GM21576 (cell line): Measurements from ENCODE around the gene KRT222.

Source experiments
- ATAC-seq: cut with Tn5 transposase; IDR thresholded peaks from one replicate; pipeline ENCODE4 v1.9.1; 2021; ENCODE audit warnings: mild to moderate bottlenecking, moderate library complexity; ENCODE audit not compliant: unreplicated experiment

Gene KRT222

GRCh38 chr17:40615841-40616476 lies 49.0 kb downstream of the KRT222 start:
- ATAC-seq = no peak

- ATAC-seq = peak; percentile 54
Observed at GRCh38 chr17:40615068-40615840, 49.7 kb downstream of the KRT222 start.

GRCh38 chr17:40614431-40615067 lies 50.4 kb downstream of the KRT222 start:
- peak; percentile 16 for ATAC-seq

- ATAC-seq = no peak
Observed at GRCh38 chr17:40613467-40614154, 51.4 kb downstream of the KRT222 start.

GRCh38 chr17:40612599-40613244 lies 52.3 kb downstream of the KRT222 start:
- no peak for ATAC-seq

GRCh38 chr17:40611840-40612474 lies 53.0 kb downstream of the KRT222 start:
- no peak for ATAC-seq

GRCh38 chr17:40610359-40610758 lies 54.6 kb downstream of the KRT222 start:
- ATAC-seq = no peak

GRCh38 chr17:40608061-40608581 lies 56.9 kb downstream of the KRT222 start:
- no peak for ATAC-seq

- no peak for ATAC-seq
Observed at GRCh38 chr17:40607641-40608040, 57.3 kb downstream of the KRT222 start.

- no peak for ATAC-seq
Observed at GRCh38 chr17:40606548-40607353, 58.2 kb downstream of the KRT222 start.

GRCh38 chr17:40605306-40605705 lies 59.7 kb downstream of the KRT222 start:
- no peak for ATAC-seq
